HG03342 (cell line): ENCODE measurements around the gene KRTAP13-2.

Experiments used
- ATAC-seq: cut with Tn5 transposase; IDR thresholded peaks from one replicate; pipeline ENCODE4 v1.9.1; 2021; ENCODE audit warnings: mild to moderate bottlenecking, moderate library complexity; ENCODE audit not compliant: unreplicated experiment

The KRTAP13-2 gene

GRCh38 chr21:30372139-30372770 lies at the start of gene KRTAP13-2:
Gene KRTAP13-2 (minus strand): TSS chr21:30372271. CDS start chr21:30372213, 58 bp downstream.
- ATAC-seq = no peak

GRCh38 chr21:30415993-30416392 lies 43.9 kb upstream of the KRTAP13-2 start:
- ATAC-seq = no peak

- no peak for ATAC-seq
Observed at GRCh38 chr21:30408782-30409494, 36.9 kb upstream of the KRTAP13-2 start.

GRCh38 chr21:30395731-30396130 lies 23.7 kb upstream of the KRTAP13-2 start, which contains the start of gene KRTAP13-1:
Gene KRTAP13-1 (plus strand): TSS chr21:30396031. CDS start chr21:30396087, 56 bp downstream.
- no peak for ATAC-seq

- ATAC-seq = no peak
Observed at GRCh38 chr21:30391492-30392025, 19.5 kb upstream of the KRTAP13-2 start.

- no peak for ATAC-seq
Observed at GRCh38 chr21:30382201-30382600, 10.1 kb upstream of the KRTAP13-2 start.

GRCh38 chr21:30355906-30356305 lies 16.2 kb downstream of the KRTAP13-2 start:
- ATAC-seq = no peak

GRCh38 chr21:30354308-30355005 lies 17.6 kb downstream of the KRTAP13-2 start:
- no peak for ATAC-seq

GRCh38 chr21:30351534-30351933 lies 20.5 kb downstream of the KRTAP13-2 start:
- no peak for ATAC-seq

GRCh38 chr21:30349572-30349971 lies 22.5 kb downstream of the KRTAP13-2 start:
- ATAC-seq = no peak

GRCh38 chr21:30348506-30348905 lies 23.6 kb downstream of the KRTAP13-2 start, which contains the start of gene KRTAP23-1:
Gene KRTAP23-1 (minus strand): TSS chr21:30348606. CDS start chr21:30348606, 0 bp downstream.
- ATAC-seq = no peak

- ATAC-seq = no peak
Observed at GRCh38 chr21:30345014-30345413, 27.1 kb downstream of the KRTAP13-2 start.

- no peak for ATAC-seq
Observed at GRCh38 chr21:30340714-30341573, 31.1 kb downstream of the KRTAP13-2 start.

- no peak for ATAC-seq
Observed at GRCh38 chr21:30338717-30339116, 33.4 kb downstream of the KRTAP13-2 start.

GRCh38 chr21:30337772-30338171 lies 34.3 kb downstream of the KRTAP13-2 start:
- ATAC-seq = no peak

GRCh38 chr21:30337276-30337744 lies 34.8 kb downstream of the KRTAP13-2 start, which contains the start of gene KRTAP27-1:
Gene KRTAP27-1 (minus strand): TSS chr21:30337694. CDS start chr21:30337668, 26 bp downstream.
- ATAC-seq = no peak

GRCh38 chr21:30336596-30336995 lies 35.5 kb downstream of the KRTAP13-2 start:
- ATAC-seq = no peak

GRCh38 chr21:30333736-30334135 lies 38.3 kb downstream of the KRTAP13-2 start:
- ATAC-seq = no peak

GRCh38 chr21:30332681-30333080 lies 39.4 kb downstream of the KRTAP13-2 start:
- no peak for ATAC-seq

GRCh38 chr21:30329203-30329875 lies 42.7 kb downstream of the KRTAP13-2 start:
- no peak for ATAC-seq
